B cell (primary cell): ENCODE results near the gene STEAP2. TPM values are rescaled to one million over a fixed set of nuclear protein-coding genes. Genes with fewer than 3 reads are reported as not detected.

Source experiments
- ATAC-seq: fragments of 200-7000 bp; cut with Tn5 transposase; one replicate; pipeline ENCODE4 v1.10.0; 2021; ENCODE audit warnings: low read depth, mild to moderate bottlenecking, moderate number of reproducible peaks, moderate library complexity
- CTCF ChIA-PET: fragments of 350-600 bp; sonication (Branson Sonifier 250); formaldehyde crosslinking; loops from one replicate; lab custom pipeline; 2021; ENCODE audit warnings: antibody characterized with exemption, inconsistent platforms; lab: Charles Lee
- POLR2A ChIA-PET: fragments of 350-600 bp; sonication (Branson Sonifier 250); formaldehyde crosslinking; loops from one replicate; lab custom pipeline; 2021; ENCODE audit warnings: antibody characterized with exemption; lab: Charles Lee
- DNase-seq: peaks from one replicate; pipeline ENCODE4 v3.0.0; 2013
- H2AFZ ChIP-seq: 2 replicates; pipeline ENCODE4 v1.6.1; 2012; ENCODE audit warnings: mild to moderate bottlenecking, low read depth, low read length; ENCODE audit not compliant: insufficient read depth, poor library complexity, severe bottlenecking
- H3K27ac ChIP-seq, 2 donors: 1 replicate in 1 of 2; 2 replicates in 1 of 2; pipeline ENCODE4 v1.5.1; 2012 to 2013; ENCODE audit warnings: low read length in 2 of 2, mild to moderate bottlenecking in 2 of 2, moderate library complexity in 1 of 2
- H3K27me3 ChIP-seq, 4 experiments: fragments of 200-600 bp in 1 of 4; sonication (generic) in 1 of 4; replicated peaks in 1 of 4; 1 replicate in 2 of 4; 2 replicates in 2 of 4; pipeline versions ENCODE4 v1.6.1 to v1.7.0; 2013 to 2016; ENCODE audit warnings: low read length in 3 of 4, mild to moderate bottlenecking in 2 of 4, mixed read lengths in 1 of 4, moderate library complexity in 1 of 4; ENCODE audit not compliant: insufficient read depth in 4 of 4, control insufficient read depth in 3 of 4; ENCODE audit errors: control extremely low read depth in 1 of 4
- H3K36me3 ChIP-seq, 2 experiments: replicated peaks in 1 of 2; 1 replicate in 1 of 2; 2 replicates in 1 of 2; pipeline versions ENCODE4 v1.6.1 to v1.7.1; 2013; ENCODE audit warnings: low read length in 1 of 2; ENCODE audit not compliant: insufficient read depth in 2 of 2, control insufficient read depth in 1 of 2; ENCODE audit errors: control extremely low read depth in 1 of 2, extremely low read depth in 1 of 2
- H3K4me1 ChIP-seq, 2 donors: fragments of 200-600 bp in 1 of 2; sonication (generic) in 1 of 2; 1 replicate in 1 of 2; 2 replicates in 1 of 2; pipeline versions ENCODE4 v1.5.1 to v1.6.1; 2013 to 2017; ENCODE audit warnings: low read length in 2 of 2; ENCODE audit not compliant: control insufficient read depth in 2 of 2, insufficient read depth in 2 of 2
- H3K4me2 ChIP-seq: replicated peaks from 2 replicates; pipeline ENCODE3; 2012; ENCODE audit warnings: mild to moderate bottlenecking, low read depth, low read length; ENCODE audit not compliant: poor library complexity, severe bottlenecking
- H3K4me3 ChIP-seq, 5 experiments: fragments of 200-600 bp in 1 of 5; sonication (generic) in 1 of 5; 1 replicate in 3 of 5; 2 replicates in 2 of 5; pipeline versions ENCODE4 v1.5.1 to v1.7.0; 2011 to 2016; ENCODE audit warnings: low read length in 4 of 5, mild to moderate bottlenecking in 4 of 5, low read depth in 2 of 5, control low read depth in 1 of 5, moderate library complexity in 1 of 5; ENCODE audit not compliant: insufficient read depth in 1 of 5; ENCODE audit errors: control extremely low read depth in 1 of 5, extremely low read depth in 1 of 5
- H3K79me2 ChIP-seq: fragments of 200-600 bp; sonication (generic); one replicate; pipeline ENCODE4 v1.6.0; 2016; ENCODE audit warnings: low read length; ENCODE audit not compliant: control insufficient read depth, insufficient read depth
- H3K9ac ChIP-seq: fragments of 200-600 bp; sonication (generic); 2 replicates; pipeline ENCODE4 v1.6.1; 2017; ENCODE audit warnings: mild to moderate bottlenecking, low read length, moderate library complexity
- H3K9me3 ChIP-seq, 3 donors: one replicate each; pipeline versions ENCODE4 v1.6.1 to v1.7.1; 2013; ENCODE audit warnings: low read length in 2 of 3; ENCODE audit not compliant: control insufficient read depth in 2 of 3, insufficient read depth in 1 of 3; ENCODE audit errors: control extremely low read depth in 1 of 3
- H4K20me1 ChIP-seq: 2 replicates; pipeline ENCODE4 v1.6.0; 2012; ENCODE audit warnings: mild to moderate bottlenecking, low read length; ENCODE audit not compliant: insufficient read depth, control insufficient read depth, poor library complexity, severe bottlenecking
- H3K27ac Mint-ChIP-seq: one replicate; pipeline ENCODE4 v1.8.0; 2021; ENCODE audit warnings: mixed read lengths
- H3K27me3 Mint-ChIP-seq: one replicate; pipeline ENCODE4 v1.8.0; 2021; ENCODE audit warnings: mixed read lengths
- H3K4me1 Mint-ChIP-seq: one replicate; pipeline ENCODE4 v1.8.0; 2021; ENCODE audit warnings: mixed read lengths
- H3K4me3 Mint-ChIP-seq: one replicate; pipeline ENCODE4 v1.8.0; 2021; ENCODE audit warnings: mixed read lengths
- H3K9me3 Mint-ChIP-seq: one replicate; pipeline ENCODE4 v1.8.0; 2022; ENCODE audit warnings: mixed read lengths; ENCODE audit not compliant: insufficient read depth
- EZH2 ChIP-seq: IDR thresholded peaks from 2 replicates; pipeline ENCODE4 v1.6.1; 2012; ENCODE audit warnings: borderline replicate concordance, low read depth, mild to moderate bottlenecking, moderate library complexity, low read length; ENCODE audit not compliant: insufficient read depth, poor library complexity, severe bottlenecking
- WGBS: methylation state at CpG from one replicate; pipeline ENCODE4 v1.1.5; 2013; ENCODE audit warnings: missing lambda C conversion rate; ENCODE audit not compliant: insufficient coverage; 5-methylcytosine and 5-hydroxymethylcytosine counted together
- intact Hi-C: fragments of 100-400 bp; cut with micrococcal nuclease; formaldehyde crosslinking; loops from one replicate; pipeline ENCODE4 v1.10.0; 2022
- polyA plus RNA-seq: library from polyadenylated mRNA; depleted of rRNA; stranded (reverse); fragments of >200 nt; gene quantifications from 2 replicates; pipeline ENCODE4 v1.2.3, GENCODE V29; 2012
- total RNA-seq, 2 donors: library from RNA; stranded (reverse); fragments of 120-200 nt in 1 of 2; gene quantifications; 1 replicate in 1 of 2; 2 replicates in 1 of 2; pipeline versions ENCODE4 v1.2.3 to v1.2.4, GENCODE V29; 2013 to 2022
- TF ChIP-seq, protein P1 (sequence below): fragments of 200-600 bp; IDR thresholded peaks from one replicate; pipeline ENCODE4 v1.8.0; 2022; ENCODE audit warnings: antibody characterized with exemption, mild to moderate bottlenecking

Gene STEAP2
- total and polyA plus RNA-seq, 2 donors (not counting 1 experiment from before 2014, with no cell fraction given): not detected

DNA sequence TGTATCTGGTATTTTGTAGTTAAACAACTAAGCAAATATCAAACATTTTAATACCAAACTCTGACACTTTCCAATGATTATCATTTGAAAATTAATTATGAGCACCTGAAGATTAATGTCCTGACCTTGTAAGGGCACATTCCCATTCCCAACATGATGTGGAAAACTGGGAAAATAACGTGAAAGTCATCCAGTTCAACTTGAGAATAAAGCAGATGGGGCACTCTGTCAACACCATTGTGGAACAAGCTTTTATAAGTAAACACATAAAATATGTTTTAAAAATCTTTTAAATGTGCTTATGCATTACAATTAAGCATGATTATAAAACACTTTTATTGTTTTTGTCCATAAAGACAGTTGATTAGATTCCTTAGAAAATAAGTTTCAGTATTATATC, 14.1 kb downstream of the STEAP2 start:
- Mint-ChIP-seq H3K4me1 (no peaks in the 10 kb centered on the region), H3K27ac (no peak overlapping the region), H3K4me3 (no peak overlapping the region), H3K9me3 (no peaks in the 10 kb centered on the region), H3K27me3 (peaks cover 13% of the 10 kb centered on the region)
- ChIA-PET CTCF (no interaction called here), POLR2A (no interaction called here)
- no peak overlapping the region for H3K4me2 ChIP-seq
- H3K27me3 ChIP-seq: peaks cover 0 to 3% (median 1%) of the 10 kb centered on the region in 4 experiments
- H3K79me2 ChIP-seq: no peaks in the 10 kb centered on the region
- H3K36me3 ChIP-seq: no peaks in the 10 kb centered on the region
- ATAC-seq (no peak), DNase-seq (no peak)
- no peaks in the 10 kb centered on the region for H3K4me1 ChIP-seq
- no peaks in the 10 kb centered on the region for H3K9me3 ChIP-seq
- no peak overlapping the region for H3K9ac ChIP-seq
- H4K20me1 ChIP-seq: no peaks in the 10 kb centered on the region
- no CpG with 5 or more reads among the region's 1 CpG for WGBS
- H2AFZ ChIP-seq: no peak overlapping the region
- no peak overlapping the region for H3K27ac ChIP-seq
- H3K4me3 ChIP-seq: no peak overlapping the region
- intact Hi-C loops: no loop called here
- no peak for TF ChIP-seq EZH2
- TF ChIP-seq, protein P1, sequence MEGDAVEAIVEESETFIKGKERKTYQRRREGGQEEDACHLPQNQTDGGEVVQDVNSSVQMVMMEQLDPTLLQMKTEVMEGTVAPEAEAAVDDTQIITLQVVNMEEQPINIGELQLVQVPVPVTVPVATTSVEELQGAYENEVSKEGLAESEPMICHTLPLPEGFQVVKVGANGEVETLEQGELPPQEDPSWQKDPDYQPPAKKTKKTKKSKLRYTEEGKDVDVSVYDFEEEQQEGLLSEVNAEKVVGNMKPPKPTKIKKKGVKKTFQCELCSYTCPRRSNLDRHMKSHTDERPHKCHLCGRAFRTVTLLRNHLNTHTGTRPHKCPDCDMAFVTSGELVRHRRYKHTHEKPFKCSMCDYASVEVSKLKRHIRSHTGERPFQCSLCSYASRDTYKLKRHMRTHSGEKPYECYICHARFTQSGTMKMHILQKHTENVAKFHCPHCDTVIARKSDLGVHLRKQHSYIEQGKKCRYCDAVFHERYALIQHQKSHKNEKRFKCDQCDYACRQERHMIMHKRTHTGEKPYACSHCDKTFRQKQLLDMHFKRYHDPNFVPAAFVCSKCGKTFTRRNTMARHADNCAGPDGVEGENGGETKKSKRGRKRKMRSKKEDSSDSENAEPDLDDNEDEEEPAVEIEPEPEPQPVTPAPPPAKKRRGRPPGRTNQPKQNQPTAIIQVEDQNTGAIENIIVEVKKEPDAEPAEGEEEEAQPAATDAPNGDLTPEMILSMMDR: no peak

DNA sequence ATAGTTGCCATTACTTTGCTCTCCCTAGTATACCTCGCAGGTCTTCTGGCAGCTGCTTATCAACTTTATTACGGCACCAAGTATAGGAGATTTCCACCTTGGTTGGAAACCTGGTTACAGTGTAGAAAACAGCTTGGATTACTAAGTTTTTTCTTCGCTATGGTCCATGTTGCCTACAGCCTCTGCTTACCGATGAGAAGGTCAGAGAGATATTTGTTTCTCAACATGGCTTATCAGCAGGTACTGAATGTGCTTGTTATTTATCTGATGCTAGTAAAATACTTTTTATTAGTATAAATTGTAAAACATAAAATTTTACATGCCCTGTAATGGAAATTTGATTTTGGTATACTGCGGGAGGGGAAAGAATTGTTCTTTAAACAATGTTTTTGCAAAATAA, 15.7 kb downstream of the STEAP2 start:
- TF ChIP-seq EZH2: no peak
- TF ChIP-seq, protein P1: no peak
- no peak overlapping the region for H3K27ac Mint-ChIP-seq
- Histone ChIP-seq H3K36me3 (no peaks in the 10 kb centered on the region), H3K27ac (no peak overlapping the region), H4K20me1 (no peaks in the 10 kb centered on the region), H3K4me3 (no peak overlapping the region), H3K9ac (no peak overlapping the region), H3K4me1 (no peaks in the 10 kb centered on the region), H2AFZ (no peak overlapping the region), H3K79me2 (no peaks in the 10 kb centered on the region), H3K27me3 (peaks cover 0 to 3% (median 1%) of the 10 kb centered on the region in 4 experiments), H3K9me3 (no peaks in the 10 kb centered on the region), H3K4me2 (no peak overlapping the region)
- CTCF ChIA-PET: no interaction called here
- no peak overlapping the region for H3K4me3 Mint-ChIP-seq
- intact Hi-C loops: no loop called here
- no peak for ATAC-seq
- no CpG with 5 or more reads among the region's 5 CpGs for WGBS
- no peaks in the 10 kb centered on the region for H3K4me1 Mint-ChIP-seq
- no peaks in the 10 kb centered on the region for H3K9me3 Mint-ChIP-seq
- POLR2A ChIA-PET: no interaction called here
- H3K27me3 Mint-ChIP-seq: peaks cover 9% of the 10 kb centered on the region
- no peak for DNase-seq
